ENCODE results near the gene VPS36. TPM values are rescaled to one million over a fixed set of nuclear protein-coding genes. Genes with fewer than 3 reads are reported as not detected.

VPS36 gene
- total RNA-seq, 4 donors from 2014 or later = 59.9 to 87.8 (median 66.4) TPM

GRCh38 chr13:52454459-52454819 is 4.0 kb upstream of the VPS36 start:
- Histone ChIP-seq H3K36me3 (no peaks in the 10 kb centered on the region), H3K27me3 (no peaks in the 10 kb centered on the region), H3K4me3 (replicated peaks in 1 of 3) (peak overlapping the region in 2 of 3 donors; percentile 36 to 65), H3K4me1 (peaks cover 5 to 15% of the 10 kb centered on the region in 2 donors), H3K27ac (peak overlapping the region; percentile 8 to 82 (median 72)), H3K9me3 (no peaks in the 10 kb centered on the region)
- TF ChIP-seq POLR2A (IDR thresholded peaks at IDR 0.05) = no peak
- TF ChIP-seq CTCF (IDR thresholded peaks at IDR 0.05) = no peak
- DNase-seq = peak in 1 of 2 donors; percentile 27
- intact Hi-C loops (cut with DNase I) = no loop called here
- WGBS, 2 donors = 7 to 11% methylated on average over 8 of the region's 8 CpGs

- no peaks in the 10 kb centered on the region for H3K27me3 ChIP-seq
- no peaks in the 10 kb centered on the region for H3K9me3 ChIP-seq
- peaks cover 18 to 32% of the 10 kb centered on the region in 2 donors for H3K4me1 ChIP-seq
- intact Hi-C loops (cut with DNase I) = no loop called here
- no peaks in the 10 kb centered on the region for H3K36me3 ChIP-seq
- WGBS, 2 donors = 86 to 89% methylated on average over 2 of the region's 2 CpGs
- DNase-seq = no peak
- no peak for TF ChIP-seq CTCF (IDR thresholded peaks at IDR 0.05)
- no peak for TF ChIP-seq POLR2A (IDR thresholded peaks at IDR 0.05)
- H3K27ac ChIP-seq = no peak overlapping the region
- H3K4me3 ChIP-seq (replicated peaks in 1 of 3) = no peak overlapping the region
Observed at GRCh38 chr13:52452470-52452869, 2.0 kb upstream of the VPS36 start.

- peaks cover 18 to 29% of the 10 kb centered on the region in 2 donors for H3K4me1 ChIP-seq
- no peaks in the 10 kb centered on the region for H3K36me3 ChIP-seq
- TF ChIP-seq POLR2A (IDR thresholded peaks at IDR 0.05) = no peak
- TF ChIP-seq CTCF (IDR thresholded peaks at IDR 0.05) = no peak
- no peak for DNase-seq
- WGBS, 2 donors = 87% methylated on average over 24 of the region's 24 CpGs
- intact Hi-C loops (cut with DNase I) = no loop called here
- H3K9me3 ChIP-seq = no peaks in the 10 kb centered on the region
- no peaks in the 10 kb centered on the region for H3K27me3 ChIP-seq
- H3K27ac ChIP-seq = no peak overlapping the region
- no peak overlapping the region for H3K4me3 ChIP-seq (replicated peaks in 1 of 3)
Observed at GRCh38 chr13:52451135-52451804, 836 bp upstream of the VPS36 start.

- 8 to 23% methylated on average over 3 to 8 of the region's 8 CpGs for WGBS, 2 donors
- H3K27ac ChIP-seq = no peak overlapping the region
- H3K36me3 ChIP-seq = no peaks in the 10 kb centered on the region
- intact Hi-C loops (cut with DNase I) = no loop called here
- no peaks in the 10 kb centered on the region for H3K9me3 ChIP-seq
- no peak overlapping the region for H3K4me3 ChIP-seq (replicated peaks in 1 of 3)
- TF ChIP-seq CTCF (IDR thresholded peaks at IDR 0.05) (peak in 1 of 6 experiments; percentile 38), POLR2A (IDR thresholded peaks at IDR 0.05) (no peak)
- DNase-seq = no peak
- peaks cover 18 to 26% of the 10 kb centered on the region in 2 donors for H3K4me1 ChIP-seq
- no peaks in the 10 kb centered on the region for H3K27me3 ChIP-seq
Observed at GRCh38 chr13:52450793-52451116, 321 bp upstream of the VPS36 start.

- intact Hi-C loops (cut with DNase I) = no loop called here
- peaks cover 15 to 24% of the 10 kb centered on the region in 2 donors for H3K4me1 ChIP-seq
- peak overlapping the region; percentile 90 to 94 (median 93) for H3K27ac ChIP-seq
- 7 to 10% methylated on average over 10 of the region's 10 CpGs for WGBS, 2 donors
- no peak for DNase-seq
- H3K9me3 ChIP-seq = no peaks in the 10 kb centered on the region
- no peaks in the 10 kb centered on the region for H3K36me3 ChIP-seq
- peak overlapping the region; percentile 31 to 73 (median 46) for H3K4me3 ChIP-seq (replicated peaks in 1 of 3)
- H3K27me3 ChIP-seq = no peaks in the 10 kb centered on the region
- no peak for TF ChIP-seq POLR2A (IDR thresholded peaks at IDR 0.05)
- no peak for TF ChIP-seq CTCF (IDR thresholded peaks at IDR 0.05)
Observed at GRCh38 chr13:52449331-52450011, 963 bp downstream of the VPS36 start.

All from thyroid gland (tissue), 4 donors.